ENCODE data around the gene NTN3.

The NTN3 gene

DNA sequence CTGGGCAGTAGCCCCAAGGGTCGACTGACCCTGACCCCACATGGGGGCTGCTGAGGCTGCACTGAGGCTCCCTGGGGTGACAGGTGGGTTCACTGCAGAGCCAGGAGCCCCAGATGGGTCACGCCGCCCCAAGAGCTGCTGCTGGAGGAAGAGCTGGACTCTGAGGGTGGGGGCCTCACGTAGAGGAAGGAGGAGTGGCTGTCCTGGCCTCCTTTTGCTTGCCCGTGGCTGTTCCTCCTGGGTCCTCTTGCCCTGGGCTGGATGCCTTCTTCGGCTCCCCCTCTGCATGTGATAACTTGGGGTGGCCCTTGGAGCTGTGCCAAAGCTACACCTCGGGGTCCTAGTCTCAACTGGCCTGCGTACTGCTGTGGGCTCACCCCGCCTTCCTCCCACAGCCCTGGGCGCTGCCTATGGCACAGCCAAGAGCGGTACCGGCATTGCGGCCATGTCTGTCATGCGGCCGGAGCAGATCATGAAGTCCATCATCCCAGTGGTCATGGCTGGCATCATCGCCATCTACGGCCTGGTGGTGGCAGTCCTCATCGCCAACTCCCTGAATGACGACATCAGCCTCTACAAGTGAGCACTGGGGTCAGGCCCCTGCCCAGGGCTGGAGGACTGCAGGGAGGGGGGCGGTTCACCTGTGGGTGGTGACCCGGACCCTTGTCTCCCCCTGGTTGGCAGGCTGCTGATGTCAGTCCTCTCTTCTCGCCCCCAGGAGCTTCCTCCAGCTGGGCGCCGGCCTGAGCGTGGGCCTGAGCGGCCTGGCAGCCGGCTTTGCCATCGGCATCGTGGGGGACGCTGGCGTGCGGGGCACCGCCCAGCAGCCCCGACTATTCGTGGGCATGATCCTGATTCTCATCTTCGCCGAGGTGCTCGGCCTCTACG lies 48.0 kb downstream of the NTN3 start:
- Mint-ChIP-seq H3K9me3 (no peaks in the 10 kb centered on the region), H3K4me3 (peak overlapping the region; percentile 88), H3K27me3 (no peaks in the 10 kb centered on the region), H3K27ac (peak overlapping the region; percentile 90), H3K4me1 (peaks cover 53% of the 10 kb centered on the region), H3K36me3 (peaks cover 26% of the 10 kb centered on the region)
- CTCF ChIA-PET = no interaction called here
- DNase-seq = no peak

DNA sequence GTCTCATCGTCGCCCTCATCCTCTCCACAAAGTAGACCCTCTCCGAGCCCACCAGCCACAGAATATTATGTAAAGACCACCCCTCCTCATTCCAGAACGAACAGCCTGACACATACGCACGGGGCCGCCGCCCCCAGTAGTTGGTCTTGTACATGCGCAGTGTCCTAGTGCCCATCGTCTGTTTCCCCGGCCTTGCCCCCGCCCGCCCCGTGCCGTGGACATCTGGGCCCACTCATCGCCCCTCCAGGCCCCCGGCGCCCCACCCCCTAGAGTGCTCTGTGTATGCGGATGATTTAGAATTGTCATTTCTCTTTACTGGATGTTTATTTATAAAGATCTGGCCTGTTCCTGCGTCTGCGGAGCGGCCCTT lies 48.6 kb downstream of the NTN3 start:
- H3K4me3 Mint-ChIP-seq = peak overlapping the region; percentile 88
- no peaks in the 10 kb centered on the region for H3K27me3 Mint-ChIP-seq
- H3K4me1 Mint-ChIP-seq = peaks cover 58% of the 10 kb centered on the region
- CTCF ChIA-PET = interaction anchor here (1.6 kb wide), 1 partner anchor 12 kb away, joined by 7 read pairs; the partner anchor contains the start of gene CEMP1
- H3K9me3 Mint-ChIP-seq = no peaks in the 10 kb centered on the region
- peak overlapping the region; percentile 90 for H3K27ac Mint-ChIP-seq
- H3K36me3 Mint-ChIP-seq = peaks cover 32% of the 10 kb centered on the region
- no peak for DNase-seq

DNA sequence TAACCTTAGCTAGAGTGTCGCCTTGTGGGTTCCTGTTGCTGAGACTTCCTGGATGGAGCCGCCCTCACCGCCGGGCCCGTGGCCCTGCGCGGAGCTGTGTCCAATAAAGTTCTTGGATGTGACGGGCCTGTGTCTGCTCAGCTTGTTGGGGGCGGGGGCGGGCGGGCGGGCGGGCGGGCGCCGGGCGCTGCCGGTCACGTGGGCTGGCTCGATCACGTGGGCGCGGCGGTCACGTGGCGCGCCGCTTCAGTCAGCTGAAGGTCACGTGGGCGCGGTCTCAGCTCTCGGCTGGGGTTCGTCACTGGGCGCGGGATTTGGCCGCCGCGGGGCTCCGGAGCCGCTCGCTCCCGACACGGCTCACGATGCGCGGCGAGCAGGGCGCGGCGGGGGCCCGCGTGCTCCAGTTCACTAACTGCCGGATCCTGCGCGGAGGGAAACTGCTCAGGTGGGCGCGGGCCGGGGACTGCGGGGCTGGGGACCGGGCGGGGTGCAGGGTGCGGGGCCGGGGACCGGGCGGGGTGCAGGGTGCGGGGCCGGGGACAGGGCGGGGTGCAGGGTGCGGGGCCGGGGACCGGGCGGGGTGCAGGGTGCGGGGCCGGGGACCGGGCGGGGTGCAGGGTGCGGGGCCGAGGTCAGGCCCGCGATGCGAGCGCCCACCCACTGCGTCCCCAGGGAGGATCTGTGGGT lies 49.1 kb downstream of the NTN3 start, which contains the start of gene AMDHD2:
TSS of gene AMDHD2 (plus strand) at position 275 of the 687 bp plus-strand sequence. CDS start at position 363, 88 bp downstream.
- H3K9me3 Mint-ChIP-seq = no peaks in the 10 kb centered on the region
- peaks cover 54% of the 10 kb centered on the region for H3K4me1 Mint-ChIP-seq
- H3K36me3 Mint-ChIP-seq = peaks cover 34% of the 10 kb centered on the region
- peak; percentile 94 for DNase-seq
- H3K27ac Mint-ChIP-seq = peak within 1 kb of the TSS; percentile 97
- peak within 1 kb of the TSS; percentile 88 for H3K4me3 Mint-ChIP-seq
- CTCF ChIA-PET = interaction anchor here (1.6 kb wide), 1 partner anchor 12 kb away, joined by 7 read pairs; the partner anchor contains the start of gene CEMP1
- H3K27me3 Mint-ChIP-seq = no peaks in the 10 kb centered on the region

DNA sequence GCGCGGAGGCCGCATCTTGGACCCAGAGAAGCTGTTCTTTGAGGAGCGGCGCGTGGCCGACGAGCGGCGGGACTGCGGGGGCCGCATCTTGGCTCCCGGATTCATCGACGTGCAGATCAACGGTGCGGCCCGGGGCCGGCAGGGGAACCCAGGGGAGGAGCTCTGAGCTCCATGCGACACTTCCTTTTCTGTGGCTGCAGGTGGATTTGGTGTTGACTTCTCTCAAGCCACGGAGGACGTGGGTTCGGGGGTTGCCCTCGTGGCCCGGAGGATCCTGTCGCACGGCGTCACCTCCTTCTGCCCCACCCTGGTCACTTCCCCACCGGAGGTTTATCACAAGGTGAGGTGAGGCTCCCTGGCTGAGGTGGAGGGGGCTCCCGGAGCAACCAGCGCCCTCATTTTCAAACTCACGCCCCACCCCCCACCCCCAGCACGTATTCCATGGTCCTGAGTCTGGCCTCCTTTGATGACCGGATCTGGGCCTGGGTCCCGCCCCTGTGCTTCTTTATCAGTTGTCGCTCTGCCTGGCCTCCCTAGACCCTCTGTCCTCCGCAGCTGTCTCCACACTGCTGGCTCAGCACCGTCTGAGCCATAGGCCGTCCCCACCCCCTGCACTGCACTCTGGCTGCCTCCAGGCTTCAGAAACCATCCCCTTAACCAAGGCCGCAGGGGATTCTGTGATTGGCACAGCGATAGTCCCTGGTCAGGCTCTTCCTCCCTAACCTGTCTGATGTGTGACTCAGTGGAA lies 49.9 kb downstream of the NTN3 start:
- Mint-ChIP-seq H3K27me3 (no peaks in the 10 kb centered on the region), H3K27ac (peak overlapping the region; percentile 97), H3K36me3 (peaks cover 35% of the 10 kb centered on the region), H3K4me3 (peak overlapping the region; percentile 88), H3K4me1 (peaks cover 46% of the 10 kb centered on the region), H3K9me3 (no peaks in the 10 kb centered on the region)
- CTCF ChIA-PET = interaction anchor here (1.6 kb wide), 1 partner anchor 11 kb away, joined by 7 read pairs; the partner anchor contains the start of gene CEMP1
- DNase-seq = peak; percentile 78
